Measurements from ENCODE around the gene CMTR1. TPM values are rescaled to one million over a fixed set of nuclear protein-coding genes. Genes with fewer than 3 reads are reported as not detected.

Gene CMTR1
- polyA plus RNA-seq, 1 of the 3 experiments (the other 2 are of a cell fraction): 19.8 TPM

GRCh38 chr6:37432590-37432915 lies 468 bp upstream of the CMTR1 start:
- Histone ChIP-seq H3K27ac (ENCODE audit: low read depth in 2 of 2, low read length in 1 of 2) (peak overlapping the region; percentile 67 to 91; a peak in 3 of 4 replicates), H3K4me3 (ENCODE audit: low read depth in 2 of 2, low read length in 1 of 2) (peak overlapping the region; percentile 91 to 94), H3K9ac (peak overlapping the region; percentile 81), H4K20me1 (ENCODE audit: insufficient read depth) (no peaks in the 10 kb centered on the region), H2AFZ (ENCODE audit: low read depth) (peak overlapping the region; percentile 95), H3K9me3 (no peaks in the 10 kb centered on the region), H3K4me2 (peak overlapping the region; percentile 94), H3K9me2 (no peaks in the 10 kb centered on the region), H3K79me2 (ENCODE audit: insufficient read depth) (peaks cover 30% of the 10 kb centered on the region), H3F3A (replicated peaks; ENCODE audit: insufficient read depth) (no peaks in the 10 kb centered on the region), H3K4me1 (ENCODE audit: control insufficient read depth in 1 of 2, insufficient read depth in 2 of 2, low read depth in 1 of 2, low read length in 1 of 2) (peaks cover 4 to 13% of the 10 kb centered on the region in 2 experiments; a peak in 2 of 4 replicates), H3K36me3 (replicated peaks in 1 of 2; ENCODE audit: control insufficient read depth in 1 of 2, insufficient read depth in 2 of 2, low read length in 1 of 2) (peaks cover 2 to 16% of the 10 kb centered on the region in 2 experiments), H3K27me3 (ENCODE audit: insufficient read depth) (no peaks in the 10 kb centered on the region)
- POLR2A ChIA-PET: interaction anchor here (0.8 to 1.8 kb wide), 5 partner anchors 23 to 259 kb away, joined by 3 to 9 read pairs (median 4); no protein-coding TSS in a partner anchor
- CTCF ChIA-PET: interaction anchor here (0.8 to 1.4 kb wide), 2 partner anchors 51 to 221 kb away, joined by 4 read pairs; no protein-coding TSS in a partner anchor
- no peak for DNase-seq
- TF ChIP-seq MAX (IDR thresholded peaks at IDR 0.05; ENCODE audit: low read depth) (no peak), MXI1 (IDR thresholded peaks at IDR 0.05; ENCODE audit: low read depth, low read length) (no peak), GATA2 (CRISPR knock-in tag; IDR thresholded peaks at IDR 0.05) (no peak), FOXJ3 (CRISPR knock-in tag; IDR thresholded peaks at IDR 0.05) (peak; percentile 47; the same call in 1 of the 2 replicates)
- 31% methylated on average over 7 of the region's 7 CpGs for WGBS (ENCODE audit: low lambda C conversion rate)

GRCh38 chr6:37433657-37434271 lies 743 bp downstream of the CMTR1 start:
- no peaks in the 10 kb centered on the region for H3K27me3 ChIP-seq (ENCODE audit: insufficient read depth)
- H3K27ac ChIP-seq (ENCODE audit: low read depth in 2 of 2, low read length in 1 of 2): peak overlapping the region; percentile 67 to 76
- H3K36me3 ChIP-seq (replicated peaks in 1 of 2; ENCODE audit: control insufficient read depth in 1 of 2, insufficient read depth in 2 of 2, low read length in 1 of 2): peaks cover 2 to 23% of the 10 kb centered on the region in 2 experiments
- 17% methylated on average over 13 of the region's 13 CpGs for WGBS (ENCODE audit: low lambda C conversion rate)
- peak overlapping the region; percentile 94 for H3K4me2 ChIP-seq
- peaks cover 3% of the 10 kb centered on the region for H3F3A ChIP-seq (replicated peaks; ENCODE audit: insufficient read depth)
- H3K79me2 ChIP-seq (ENCODE audit: insufficient read depth): peaks cover 30% of the 10 kb centered on the region
- no peaks in the 10 kb centered on the region for H3K9me3 ChIP-seq
- peaks cover 4 to 13% of the 10 kb centered on the region in 2 experiments; a peak in 2 of 4 replicates for H3K4me1 ChIP-seq (ENCODE audit: control insufficient read depth in 1 of 2, insufficient read depth in 2 of 2, low read depth in 1 of 2, low read length in 1 of 2)
- H4K20me1 ChIP-seq (ENCODE audit: insufficient read depth): no peaks in the 10 kb centered on the region
- H2AFZ ChIP-seq (ENCODE audit: low read depth): peak overlapping the region; percentile 80
- no peaks in the 10 kb centered on the region for H3K9me2 ChIP-seq
- no peak for DNase-seq
- ChIA-PET CTCF (interaction anchor here (0.7 to 1.5 kb wide), 9 partner anchors 20 to 1060 kb away, joined by 3 to 4 read pairs (median 3); no protein-coding TSS in a partner anchor), POLR2A (interaction anchor here (0.7 to 1.8 kb wide), 9 partner anchors 10 to 426 kb away, joined by 3 to 9 read pairs (median 3); no protein-coding TSS in a partner anchor)
- TF ChIP-seq TCF12 (IDR thresholded peaks at IDR 0.05): no peak
- no peak for TF ChIP-seq EZH2phosphoT487 (IDR thresholded peaks at IDR 0.05; ENCODE audit: borderline replicate concordance, low read depth)
- no peak for TF ChIP-seq SIN3A (IDR thresholded peaks at IDR 0.05; ENCODE audit: borderline replicate concordance, low read depth, low read length)
- TF ChIP-seq PBX3 (IDR thresholded peaks at IDR 0.05): no peak
- TF ChIP-seq SMC3 (IDR thresholded peaks at IDR 0.05; ENCODE audit: low read depth, low read length): no peak
- TF ChIP-seq JUND (IDR thresholded peaks at IDR 0.05): no peak
- TF ChIP-seq RCOR1 (IDR thresholded peaks at IDR 0.05; ENCODE audit: low read length): no peak
- no peak for TF ChIP-seq RXRA (IDR thresholded peaks at IDR 0.05; ENCODE audit: borderline replicate concordance, low read depth)
- no peak for TF ChIP-seq MXI1 (IDR thresholded peaks at IDR 0.05; ENCODE audit: low read depth, low read length)
- no peak for TF ChIP-seq IRF3 (IDR thresholded peaks at IDR 0.05; ENCODE audit: low read depth, low read length)
- no peak for TF ChIP-seq FOXM1 (IDR thresholded peaks at IDR 0.05; ENCODE audit: low read depth)
- TF ChIP-seq ELF1 (IDR thresholded peaks at IDR 0.05): no peak
- no peak for TF ChIP-seq USF1 (IDR thresholded peaks at IDR 0.05; ENCODE audit: borderline replicate concordance, low read depth)
- no peak for TF ChIP-seq TAF1 (IDR thresholded peaks at IDR 0.05; ENCODE audit: borderline replicate concordance, low read depth, low read length)
- TF ChIP-seq NRF1 (IDR thresholded peaks at IDR 0.05; ENCODE audit: low read depth, low read length): no peak
- TF ChIP-seq NFIC (IDR thresholded peaks at IDR 0.05; ENCODE audit: borderline replicate concordance): no peak
- TF ChIP-seq ZBTB33 (IDR thresholded peaks at IDR 0.05; ENCODE audit: borderline replicate concordance, low read depth): no peak
- TF ChIP-seq MAX (IDR thresholded peaks at IDR 0.05; ENCODE audit: low read depth): no peak
- no peak for TF ChIP-seq USF2 (IDR thresholded peaks at IDR 0.05; ENCODE audit: borderline replicate concordance, low read depth, low read length)
- peak overlapping the region; percentile 91 to 94 for H3K4me3 ChIP-seq (ENCODE audit: low read depth in 2 of 2, low read length in 1 of 2)
- H3K9ac ChIP-seq: peak overlapping the region; percentile 81

All from SK-N-SH (cell line).